ENCODE measurements around the gene IFI27L2. TPM values are rescaled to one million over a fixed set of nuclear protein-coding genes. Genes with fewer than 3 reads are reported as not detected.

Gene IFI27L2
- total RNA-seq, 4 donors from 2014 or later = 32.8 to 108 (median 74.6) TPM; not detected in 1

GRCh38 chr14:94153750-94154342, 24.4 kb upstream of the IFI27L2 start:
- TF ChIP-seq POLR2A (IDR thresholded peaks at IDR 0.05) = no peak
- TF ChIP-seq EP300 (IDR thresholded peaks at IDR 0.05; ENCODE audit: low read depth) = no peak
- no peak for TF ChIP-seq POLR2AphosphoS5 (IDR thresholded peaks at IDR 0.05)
- intact Hi-C loops (cut with DNase I; ENCODE audit: low total_unique reads) (no loop called here), in situ Hi-C loops (cut with MboI; ENCODE audit: low pct_ligation_motif_present in 1 of 4, low pct_unique_long_range_greater_than_20kb in 1 of 4, low sequenced_read_pairs in 3 of 4) (no loop called here)
- H3K27me3 ChIP-seq = no peaks in the 10 kb centered on the region
- DNase-seq = no peak
- H3K27ac ChIP-seq = no peak overlapping the region
- no peaks in the 10 kb centered on the region for H3K4me1 ChIP-seq
- no peaks in the 10 kb centered on the region for H3K36me3 ChIP-seq
- H3K9me3 ChIP-seq = no peaks in the 10 kb centered on the region
- WGBS, 2 donors (ENCODE audit: low coverage in 1 of 2) = 76 to 86% methylated on average over 3 to 6 of the region's 6 CpGs
- H3K4me3 ChIP-seq = no peak overlapping the region

- no peak for TF ChIP-seq POLR2AphosphoS5 (IDR thresholded peaks at IDR 0.05)
- TF ChIP-seq POLR2A (IDR thresholded peaks at IDR 0.05) = no peak
- no peak for TF ChIP-seq EP300 (IDR thresholded peaks at IDR 0.05; ENCODE audit: low read depth)
- TF ChIP-seq CTCF (IDR thresholded peaks at IDR 0.05) = no peak
- in situ Hi-C loops (cut with MboI; ENCODE audit: low pct_ligation_motif_present in 1 of 4, low pct_unique_long_range_greater_than_20kb in 1 of 4, low sequenced_read_pairs in 3 of 4) (no loop called here), intact Hi-C loops (cut with DNase I; ENCODE audit: low total_unique reads) (no loop called here)
- H3K9me3 ChIP-seq = no peaks in the 10 kb centered on the region
- H3K27ac ChIP-seq = no peak overlapping the region
- DNase-seq = no peak
- H3K36me3 ChIP-seq = no peaks in the 10 kb centered on the region
- H3K4me1 ChIP-seq = no peaks in the 10 kb centered on the region
- no peaks in the 10 kb centered on the region for H3K27me3 ChIP-seq
- H3K4me3 ChIP-seq = no peak overlapping the region
- 77% methylated on average over 1 of the region's 1 CpG; no CpG with 5 or more reads in 1 of the 2 donors for WGBS, 2 donors (ENCODE audit: low coverage in 1 of 2)
Measured at GRCh38 chr14:94152676-94153075, 23.3 kb upstream of the IFI27L2 start.

GRCh38 chr14:94145902-94146527, 16.6 kb upstream of the IFI27L2 start:
- 82 to 84% methylated on average over 2 to 6 of the region's 6 CpGs for WGBS, 2 donors (ENCODE audit: low coverage in 1 of 2)
- Histone ChIP-seq H3K27ac (no peak overlapping the region), H3K4me1 (no peaks in the 10 kb centered on the region), H3K4me3 (no peak overlapping the region), H3K36me3 (no peaks in the 10 kb centered on the region), H3K27me3 (no peaks in the 10 kb centered on the region), H3K9me3 (no peaks in the 10 kb centered on the region)
- intact Hi-C loops (cut with DNase I; ENCODE audit: low total_unique reads) (no loop called here), in situ Hi-C loops (cut with MboI; ENCODE audit: low pct_ligation_motif_present in 1 of 4, low pct_unique_long_range_greater_than_20kb in 1 of 4, low sequenced_read_pairs in 3 of 4) (no loop called here)
- no peak for DNase-seq
- TF ChIP-seq CTCF (IDR thresholded peaks at IDR 0.05) = no peak
- TF ChIP-seq POLR2A (IDR thresholded peaks at IDR 0.05) = no peak
- TF ChIP-seq EP300 (IDR thresholded peaks at IDR 0.05; ENCODE audit: low read depth) = no peak
- TF ChIP-seq POLR2AphosphoS5 (IDR thresholded peaks at IDR 0.05) = no peak

- no peaks in the 10 kb centered on the region for H3K36me3 ChIP-seq
- 83% methylated on average over 1 of the region's 1 CpG; no CpG with 5 or more reads in 1 of the 2 donors for WGBS, 2 donors (ENCODE audit: low coverage in 1 of 2)
- no peak overlapping the region for H3K4me3 ChIP-seq
- H3K9me3 ChIP-seq = no peaks in the 10 kb centered on the region
- H3K4me1 ChIP-seq = no peaks in the 10 kb centered on the region
- no peak overlapping the region for H3K27ac ChIP-seq
- H3K27me3 ChIP-seq = no peaks in the 10 kb centered on the region
- no peak for TF ChIP-seq CTCF (IDR thresholded peaks at IDR 0.05)
- TF ChIP-seq EP300 (IDR thresholded peaks at IDR 0.05; ENCODE audit: low read depth) = no peak
- TF ChIP-seq POLR2A (IDR thresholded peaks at IDR 0.05) = no peak
- no peak for TF ChIP-seq POLR2AphosphoS5 (IDR thresholded peaks at IDR 0.05)
- intact Hi-C loops (cut with DNase I; ENCODE audit: low total_unique reads) (no loop called here), in situ Hi-C loops (cut with MboI; ENCODE audit: low pct_ligation_motif_present in 1 of 4, low pct_unique_long_range_greater_than_20kb in 1 of 4, low sequenced_read_pairs in 3 of 4) (no loop called here)
- DNase-seq = no peak
Measured at GRCh38 chr14:94144765-94145164, 15.4 kb upstream of the IFI27L2 start.

All from transverse colon (tissue), 4 donors.